CD4-positive, alpha-beta T cell treated with Interleukin-1 beta for 1 hour (primary cell): Measurements from ENCODE around the gene ZNF880.
"Not testable (repeated sequence)": the region's sequence is repeated elsewhere in the genome, so short reads cannot be mapped to it uniquely, and the experiment has no call there.

Experiments used
- DNase-seq, 2 donors: peaks; one replicate each; pipeline ENCODE4 v3.0.0-alpha.2; 2020 to 2022

The ZNF880 gene

GRCh38 chr19:52369559-52370340 is at the start of gene ZNF880:
Gene ZNF880 (plus strand): TSS chr19:52369923. CDS start chr19:52369966, 43 bp downstream.
- DNase-seq: peak; percentile 91

- DNase-seq: no peak
These were observed 47.3 kb upstream of the ZNF880 start for GRCh38 chr19:52322429-52322828.

GRCh38 chr19:52331757-52332156 is 38.0 kb upstream of the ZNF880 start:
- no peak for DNase-seq

- DNase-seq: no peak
These were observed 34.0 kb upstream of the ZNF880 start for GRCh38 chr19:52335768-52336116.

- DNase-seq: peak; percentile 85 to 86
These were observed 33.5 kb upstream of the ZNF880 start, which contains the start of gene ZNF610 for GRCh38 chr19:52336117-52336790. Gene ZNF610 (plus strand): TSS chr19:52336243. CDS start chr19:52349173, 12,930 bp downstream.

GRCh38 chr19:52336791-52337381 is 32.8 kb upstream of the ZNF880 start:
- no peak for DNase-seq

- DNase-seq: not testable (repeated sequence)
These were observed 30.7 kb upstream of the ZNF880 start for GRCh38 chr19:52339022-52339421.

- DNase-seq: peak; percentile 61 to 64
These were observed 26.2 kb upstream of the ZNF880 start for GRCh38 chr19:52343548-52343947.

GRCh38 chr19:52345162-52345561 is 24.6 kb upstream of the ZNF880 start:
- no peak for DNase-seq

GRCh38 chr19:52351512-52351911 is 18.2 kb upstream of the ZNF880 start:
- DNase-seq: no peak

GRCh38 chr19:52366414-52366824 is 3.3 kb upstream of the ZNF880 start:
- DNase-seq: no peak

GRCh38 chr19:52370341-52370710 is 603 bp downstream of the ZNF880 start:
- no peak for DNase-seq

GRCh38 chr19:52391135-52391534 is 21.4 kb downstream of the ZNF880 start:
- DNase-seq: no peak

GRCh38 chr19:52397310-52398080 is 27.8 kb downstream of the ZNF880 start, which contains the start of gene ZNF528:
Gene ZNF528 (plus strand): TSS chr19:52397849. CDS start chr19:52402014, 4,165 bp downstream.
- DNase-seq: peak; percentile 92 to 93

GRCh38 chr19:52398081-52398441 is 28.3 kb downstream of the ZNF880 start:
- DNase-seq: peak in 1 of 2 donors; percentile 3

GRCh38 chr19:52410276-52410675 is 40.6 kb downstream of the ZNF880 start:
- DNase-seq: no peak

- DNase-seq: no peak
These were observed 46.0 kb downstream of the ZNF880 start for GRCh38 chr19:52415711-52416110.

- no peak for DNase-seq
These were observed 59.2 kb downstream of the ZNF880 start, which contains the start of gene ZNF534 for GRCh38 chr19:52428937-52429336. Gene ZNF534 (plus strand): TSS chr19:52429148. CDS start chr19:52431475, 2,327 bp downstream.
